ENCODE measurements around the gene TLN1.

Gene TLN1

GRCh38 chr9:35767458-35767857 is 35.5 kb upstream of the TLN1 start:
- Histone ChIP-seq H3K4me2 (ENCODE audit: low read length) (no peak overlapping the region), H3K9me3 (ENCODE audit: low read length) (no peaks in the 10 kb centered on the region), H3K27me3 (ENCODE audit: insufficient read depth, low read length) (no peaks in the 10 kb centered on the region), H3K36me3 (ENCODE audit: insufficient read depth, low read length) (peaks cover 3% of the 10 kb centered on the region; the same call in 1 of the 2 replicates), H4K20me1 (ENCODE audit: insufficient read depth, low read length) (no peaks in the 10 kb centered on the region), H2AFZ (ENCODE audit: low read length) (no peak overlapping the region), H3K27ac (ENCODE audit: low read depth, low read length, poor library complexity, severe bottlenecking) (no peak overlapping the region), H3K4me1 (ENCODE audit: insufficient read depth, low read length, severe bottlenecking) (peaks cover 18% of the 10 kb centered on the region), H3K79me2 (ENCODE audit: insufficient read depth, low read length) (no peaks in the 10 kb centered on the region), H3K9ac (ENCODE audit: low read length) (no peak overlapping the region), H3K4me3 (ENCODE audit: low read depth, low read length, poor library complexity, severe bottlenecking) (no peak overlapping the region), H3F3A (ENCODE audit: insufficient read depth, low read length) (no peaks in the 10 kb centered on the region), H3K9me2 (ENCODE audit: low read depth, low read length) (no peaks in the 10 kb centered on the region)
- no peak for TF ChIP-seq EZH2 (IDR thresholded peaks at IDR 0.05; ENCODE audit: borderline replicate concordance, low read length)
- TF ChIP-seq CTCF (IDR thresholded peaks at IDR 0.05; ENCODE audit: low read length), result no peak

- Histone ChIP-seq H3K36me3 (ENCODE audit: insufficient read depth, low read length) (peaks cover 3% of the 10 kb centered on the region; the same call in 1 of the 2 replicates), H3K79me2 (ENCODE audit: insufficient read depth, low read length) (no peaks in the 10 kb centered on the region)
- no peak for TF ChIP-seq EZH2 (IDR thresholded peaks at IDR 0.05; ENCODE audit: borderline replicate concordance, low read length)
- no peak for TF ChIP-seq CTCF (IDR thresholded peaks at IDR 0.05; ENCODE audit: low read length)
Observed at GRCh38 chr9:35766997-35767396, 35.0 kb upstream of the TLN1 start.

GRCh38 chr9:35763803-35764202 is 31.8 kb upstream of the TLN1 start:
- H3K27me3 ChIP-seq (ENCODE audit: insufficient read depth, low read length), result no peaks in the 10 kb centered on the region
- peaks cover 4% of the 10 kb centered on the region for H3K4me1 ChIP-seq (ENCODE audit: insufficient read depth, low read length, severe bottlenecking)
- TF ChIP-seq EZH2 (IDR thresholded peaks at IDR 0.05; ENCODE audit: borderline replicate concordance, low read length) (no peak), CTCF (IDR thresholded peaks at IDR 0.05; ENCODE audit: low read length) (no peak)
- H3K9ac ChIP-seq (ENCODE audit: low read length), result no peak overlapping the region
- H3F3A ChIP-seq (ENCODE audit: insufficient read depth, low read length), result no peaks in the 10 kb centered on the region
- H3K27ac ChIP-seq (ENCODE audit: low read depth, low read length, poor library complexity, severe bottlenecking), result no peak overlapping the region
- H3K79me2 ChIP-seq (ENCODE audit: insufficient read depth, low read length), result no peaks in the 10 kb centered on the region
- no peaks in the 10 kb centered on the region for H4K20me1 ChIP-seq (ENCODE audit: insufficient read depth, low read length)
- H3K9me3 ChIP-seq (ENCODE audit: low read length), result no peaks in the 10 kb centered on the region
- no peak overlapping the region for H3K4me2 ChIP-seq (ENCODE audit: low read length)
- no peaks in the 10 kb centered on the region for H3K9me2 ChIP-seq (ENCODE audit: low read depth, low read length)
- H3K36me3 ChIP-seq (ENCODE audit: insufficient read depth, low read length), result peaks cover 8% of the 10 kb centered on the region; the same call in 1 of the 2 replicates
- H2AFZ ChIP-seq (ENCODE audit: low read length), result no peak overlapping the region
- no peak overlapping the region for H3K4me3 ChIP-seq (ENCODE audit: low read depth, low read length, poor library complexity, severe bottlenecking)

More at GRCh38 chr9:35766997-35767396, 35.0 kb upstream of the TLN1 start:
- Histone ChIP-seq H4K20me1 (ENCODE audit: insufficient read depth, low read length) (no peaks in the 10 kb centered on the region), H2AFZ (ENCODE audit: low read length) (no peak overlapping the region), H3K9me3 (ENCODE audit: low read length) (no peaks in the 10 kb centered on the region), H3K4me3 (ENCODE audit: low read depth, low read length, poor library complexity, severe bottlenecking) (no peak overlapping the region), H3F3A (ENCODE audit: insufficient read depth, low read length) (no peaks in the 10 kb centered on the region), H3K4me2 (ENCODE audit: low read length) (no peak overlapping the region), H3K27me3 (ENCODE audit: insufficient read depth, low read length) (no peaks in the 10 kb centered on the region), H3K27ac (ENCODE audit: low read depth, low read length, poor library complexity, severe bottlenecking) (no peak overlapping the region), H3K9me2 (ENCODE audit: low read depth, low read length) (no peaks in the 10 kb centered on the region), H3K4me1 (ENCODE audit: insufficient read depth, low read length, severe bottlenecking) (peaks cover 15% of the 10 kb centered on the region), H3K9ac (ENCODE audit: low read length) (no peak overlapping the region)

Measured in OCI-LY1 (cell line).